H1 (cell line): Measurements from ENCODE around the gene CAMK1. TPM values are rescaled to one million over a fixed set of nuclear protein-coding genes. Genes with fewer than 3 reads are reported as not detected.
A peak's percentile ranks its signal among the peaks of the same experiment; 100 is the strongest.

Source experiments
- CTCF ChIA-PET: fragments of 300-600 bp; sonication (Branson Sonifier 250); formaldehyde crosslinking; loops from one replicate; lab custom pipeline; 2021; ENCODE audit not compliant: partially characterized antibody; lab: Charles Lee
- POLR2A ChIA-PET: fragments of 300-600 bp; sonication (Branson Sonifier 250); formaldehyde crosslinking; loops from one replicate; lab custom pipeline; 2021; ENCODE audit warnings: inconsistent platforms; ENCODE audit not compliant: partially characterized antibody; lab: Charles Lee
- DNase-seq, 2 experiments: peaks; one replicate each; pipeline versions ENCODE4 v3.0.0 to v3.0.0-alpha.2; 2010 to 2022; ENCODE audit warnings: low spot score in 2 of 2, low read depth in 1 of 2, mixed read lengths in 1 of 2
- FAIRE-seq: peaks from 2 replicates; lab custom pipeline; 2011; peaks lifted over from hg19 to GRCh38; lab: Jason Lieb, UNC
- H2AFZ ChIP-seq: 2 replicates; pipeline ENCODE4 v1.8.1; 2012; ENCODE audit warnings: low read length, inconsistent platforms
- H2AK5ac ChIP-seq: 2 replicates; pipeline ENCODE4 v1.6.1; 2013; ENCODE audit warnings: low read depth, low read length
- H2BK120ac ChIP-seq: replicated peaks from 2 replicates; pipeline ENCODE3; 2013; ENCODE audit warnings: low read depth, low read length, inconsistent platforms
- H2BK12ac ChIP-seq: 2 replicates; pipeline ENCODE4 v1.6.1; 2013; ENCODE audit warnings: low read depth, low read length
- H2BK15ac ChIP-seq: 2 replicates; pipeline ENCODE4 v1.6.1; 2013; ENCODE audit warnings: low read length
- H2BK20ac ChIP-seq: 2 replicates; pipeline ENCODE4 v1.6.1; 2013; ENCODE audit warnings: low read length
- H2BK5ac ChIP-seq: 2 replicates; pipeline ENCODE4 v1.6.1; 2013; ENCODE audit warnings: low read depth, low read length
- H3K14ac ChIP-seq: 2 replicates; pipeline ENCODE4 v1.6.1; 2013; ENCODE audit warnings: inconsistent platforms; ENCODE audit not compliant: insufficient read length
- H3K18ac ChIP-seq: 2 replicates; pipeline ENCODE4 v1.6.1; 2013; ENCODE audit warnings: low read length; ENCODE audit errors: extremely low read depth
- H3K23ac ChIP-seq: 2 replicates; pipeline ENCODE4 v1.6.1; 2013; ENCODE audit warnings: inconsistent platforms; ENCODE audit not compliant: insufficient read length
- H3K23me2 ChIP-seq: 2 replicates; pipeline ENCODE4 v1.6.1; 2013; ENCODE audit warnings: low read depth, low read length
- H3K27ac ChIP-seq: 2 replicates; pipeline ENCODE4 v1.6.1; 2011; ENCODE audit warnings: low read depth, low read length, inconsistent platforms
- H3K27me3 ChIP-seq, 4 experiments: replicated peaks in 1 of 4; 1 replicate in 1 of 4; 2 replicates in 3 of 4; pipeline versions ENCODE4 v1.6.1 to v1.8.1; 2011 to 2013; ENCODE audit warnings: low read length in 3 of 4, mild to moderate bottlenecking in 3 of 4, inconsistent platforms in 2 of 4, mixed read lengths in 2 of 4, moderate library complexity in 1 of 4; ENCODE audit not compliant: control insufficient read depth in 3 of 4, insufficient read depth in 3 of 4; ENCODE audit errors: extremely low read depth in 1 of 4
- H3K36me3 ChIP-seq, 4 experiments: 2 replicates each; pipeline versions ENCODE4 v1.6.1 to v1.8.1; 2011 to 2013; ENCODE audit warnings: mild to moderate bottlenecking in 4 of 4, low read length in 3 of 4, moderate library complexity in 2 of 4, control low read depth in 1 of 4, inconsistent platforms in 1 of 4; ENCODE audit not compliant: insufficient read depth in 4 of 4, control insufficient read depth in 2 of 4
- H3K4ac ChIP-seq: replicated peaks from 2 replicates; pipeline ENCODE3; 2013; ENCODE audit warnings: low read length, low read depth, mixed read lengths, inconsistent platforms; ENCODE audit not compliant: insufficient read length
- H3K4me1 ChIP-seq, 4 experiments: replicated peaks in 1 of 4; 1 replicate in 1 of 4; 2 replicates in 3 of 4; pipeline versions ENCODE4 v1.6.1 to v1.8.1; 2011 to 2013; ENCODE audit warnings: low read length in 3 of 4, inconsistent platforms in 2 of 4, mixed read lengths in 1 of 4; ENCODE audit not compliant: insufficient read depth in 4 of 4, control insufficient read depth in 3 of 4
- H3K4me2 ChIP-seq, 2 experiments: 2 replicates each; pipeline versions ENCODE4 v1.6.1 to v1.8.1; 2011 to 2013; ENCODE audit warnings: low read depth in 2 of 2, low read length in 2 of 2, control low read depth in 1 of 2, inconsistent platforms in 1 of 2, mild to moderate bottlenecking in 1 of 2; ENCODE audit not compliant: insufficient read depth in 1 of 2
- H3K4me3 ChIP-seq, 4 experiments: fragments of 200-600, 300-600 bp in 1 of 4; sonication (generic), shearing (Covaris generic), sonication (Bioruptor Twin) in 1 of 4; 2 replicates each; pipeline versions ENCODE4 v1.5.1 to v1.8.1; 2011 to 2016; ENCODE audit warnings: low read length in 4 of 4, low read depth in 3 of 4, control low read depth in 2 of 4, inconsistent platforms in 2 of 4, mild to moderate bottlenecking in 2 of 4, mixed read lengths in 1 of 4, moderate library complexity in 1 of 4; ENCODE audit not compliant: insufficient read depth in 2 of 4; ENCODE audit errors: extremely low read depth in 1 of 4
- H3K56ac ChIP-seq: replicated peaks from 2 replicates; pipeline ENCODE3; 2013; ENCODE audit warnings: low read depth, mild to moderate bottlenecking, mixed read lengths, low read length, inconsistent platforms; ENCODE audit not compliant: insufficient read length
- H3K79me1 ChIP-seq: 2 replicates; pipeline ENCODE4 v1.6.1; 2013; ENCODE audit warnings: low read depth, low read length, control low read depth
- H3K79me2 ChIP-seq, 2 experiments: 2 replicates each; pipeline versions ENCODE4 v1.6.1 to v1.8.1; 2012 to 2013; ENCODE audit warnings: low read length in 2 of 2, mild to moderate bottlenecking in 2 of 2, inconsistent platforms in 1 of 2; ENCODE audit not compliant: insufficient read depth in 2 of 2, control insufficient read depth in 1 of 2
- H3K9ac ChIP-seq, 4 experiments: replicated peaks in 1 of 4; 1 replicate in 1 of 4; 2 replicates in 3 of 4; pipeline versions ENCODE4 v1.6.1 to v1.8.1; 2011 to 2013; ENCODE audit warnings: low read depth in 3 of 4, low read length in 3 of 4, control low read depth in 2 of 4, mild to moderate bottlenecking in 2 of 4, moderate library complexity in 2 of 4, inconsistent platforms in 1 of 4; ENCODE audit errors: extremely low read depth in 1 of 4
- H3K9me3 ChIP-seq, 2 experiments: 2 replicates each; pipeline versions ENCODE4 v1.6.1 to v1.8.1; 2012 to 2013; ENCODE audit warnings: mild to moderate bottlenecking in 2 of 2, moderate library complexity in 2 of 2, control low read depth in 1 of 2, inconsistent platforms in 1 of 2, low read depth in 1 of 2, low read length in 1 of 2, mixed read lengths in 1 of 2; ENCODE audit not compliant: insufficient read depth in 2 of 2
- H4K20me1 ChIP-seq, 2 experiments: replicated peaks in 1 of 2; 2 replicates each; pipeline versions ENCODE3 to v1.8.1; 2011 to 2013; ENCODE audit warnings: inconsistent platforms in 2 of 2, low read length in 2 of 2, mild to moderate bottlenecking in 1 of 2; ENCODE audit not compliant: insufficient read depth in 2 of 2, control insufficient read depth in 1 of 2
- H4K5ac ChIP-seq: 2 replicates; pipeline ENCODE4 v1.6.1; 2013; ENCODE audit warnings: low read length, low read depth, mixed read lengths, inconsistent platforms; ENCODE audit not compliant: insufficient read length
- H4K8ac ChIP-seq: 2 replicates; pipeline ENCODE4 v1.8.0; 2013; ENCODE audit warnings: mild to moderate bottlenecking, moderate library complexity, low read length, inconsistent platforms; ENCODE audit not compliant: insufficient read depth; ENCODE audit errors: extremely low read depth
- H4K91ac ChIP-seq: replicated peaks from 2 replicates; pipeline ENCODE3; 2013; ENCODE audit warnings: low read length, mixed read lengths, inconsistent platforms; ENCODE audit not compliant: insufficient read length
- CHD2 ChIP-seq: IDR thresholded peaks from 2 replicates; pipeline ENCODE4 v1.6.1; 2012; ENCODE audit warnings: low read length, improper control_type of control experiment
- GTF2F1 ChIP-seq: IDR thresholded peaks from 2 replicates; pipeline ENCODE4 v1.6.1; 2012; ENCODE audit warnings: low read depth, low read length, improper control_type of control experiment, borderline replicate concordance
- NANOG ChIP-seq: IDR thresholded peaks from 2 replicates; pipeline ENCODE4 v1.6.1; 2011; ENCODE audit warnings: low read length, low read depth, mild to moderate bottlenecking, inconsistent platforms; ENCODE audit not compliant: insufficient read depth, poor library complexity, severe bottlenecking
- NRF1 ChIP-seq: IDR thresholded peaks from 2 replicates; pipeline ENCODE4 v1.6.1; 2011; ENCODE audit warnings: mild to moderate bottlenecking, low read depth, low read length, improper control_type of control experiment
- POLR2A ChIP-seq, 2 experiments: IDR thresholded peaks; 1 replicate in 1 of 2; 2 replicates in 1 of 2; pipeline ENCODE4 v1.6.1; 2011; ENCODE audit warnings: low read depth in 2 of 2, low read length in 2 of 2, mild to moderate bottlenecking in 2 of 2; ENCODE audit errors: control extremely low read depth in 1 of 2
- SUZ12 ChIP-seq: fragments of 200-600 bp; sonication (generic); IDR thresholded peaks from 2 replicates; pipeline ENCODE4 v1.6.1; 2012; ENCODE audit warnings: mild to moderate bottlenecking, inconsistent platforms, low read length, moderate library complexity, mixed read lengths
- TAF7 ChIP-seq: optimal IDR thresholded peaks from 2 replicates; pipeline ENCODE3; 2011; ENCODE audit warnings: low read depth, mild to moderate bottlenecking, inconsistent platforms, low read length, moderate library complexity, borderline replicate concordance
- TEAD4 ChIP-seq: IDR thresholded peaks from 2 replicates; pipeline ENCODE4 v1.6.1; 2012; ENCODE audit warnings: low read depth, low read length, inconsistent platforms, mixed read lengths
- WGBS, 2 experiments: shearing (Covaris generic) in 1 of 2; methylation state at CpG; one replicate each; pipeline versions ENCODE4 v1.1.6 to v1.1.7; 2013 to 2015; ENCODE audit warnings: low lambda C conversion rate in 2 of 2, mixed read lengths in 2 of 2, inconsistent platforms in 1 of 2, low coverage in 1 of 2, missing lambda C conversion rate in 1 of 2; ENCODE audit not compliant: insufficient replicate concordance in 2 of 2, insufficient coverage in 1 of 2, insufficient read length in 1 of 2; ENCODE audit errors: extremely low coverage in 1 of 2, missing lambda C conversion rate in 1 of 2; 5-methylcytosine and 5-hydroxymethylcytosine counted together
- polyA plus RNA-seq, 7 experiments: library from polyadenylated mRNA; depleted of rRNA in 3 of 7; stranded (reverse) in 5 of 7; unstranded in 2 of 7; fragments of >200 nt in 5 of 7; fragments of 200-250 nt in 2 of 7; gene quantifications; 1 replicate in 5 of 7; 2 replicates in 1 of 7; 4 replicates in 1 of 7; pipeline versions ENCODE4 v1.2.1 to v1.2.3, GENCODE V29; 2011 to 2013; ENCODE audit warnings: missing spikeins in 2 of 7, mixed read lengths in 2 of 7
- total RNA-seq: library from RNA; stranded (reverse); fragmentation: NEBNext Ultra II Directional; extraction: Animal tissue kit (Norgen Biotek cat#: 25700); gene quantifications from 2 replicates; pipeline ENCODE4 v1.2.1, GENCODE V29; 2021
- TF ChIP-seq, protein P1 (sequence below), 3 experiments: IDR thresholded peaks; 1 replicate in 2 of 3; 2 replicates in 1 of 3; pipeline versions ENCODE4 v1.5.1 to v1.6.1; 2011; ENCODE audit warnings: low read length in 3 of 3, mild to moderate bottlenecking in 3 of 3, inconsistent platforms in 2 of 3, low read depth in 1 of 3, moderate library complexity in 1 of 3; ENCODE audit not compliant: insufficient read depth in 1 of 3; ENCODE audit errors: control extremely low read depth in 1 of 3
- TF ChIP-seq, protein P2 (sequence below): IDR thresholded peaks from 2 replicates; pipeline ENCODE4 v1.6.1; 2012; ENCODE audit warnings: inconsistent platforms

CAMK1 gene
- total and polyA plus RNA-seq, 2 of the 8 experiments (the other 6 are each of a cell fraction or from before 2014, with no cell fraction given), result 4.9 to 5.1 TPM

DNA sequence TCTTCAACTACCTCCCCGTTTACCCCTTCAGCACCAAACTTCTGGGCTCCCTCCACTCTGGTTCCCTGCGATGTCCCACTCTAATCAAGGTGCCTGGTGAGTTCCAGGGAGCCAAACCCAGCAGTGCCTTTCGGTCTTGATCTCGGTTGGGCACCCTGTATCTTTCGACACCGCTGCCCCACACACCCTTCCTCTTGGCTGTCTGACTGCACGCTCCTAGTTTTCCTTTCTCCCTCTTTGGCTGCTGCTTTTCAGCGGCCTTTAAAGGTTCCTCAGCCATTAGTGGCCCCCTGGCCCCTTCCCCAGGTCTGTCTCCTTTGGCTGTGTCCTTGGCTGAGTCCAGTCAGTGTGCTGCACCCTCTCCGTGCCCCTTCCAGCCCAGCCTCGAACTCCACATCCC lies 41.1 kb upstream of the CAMK1 start:
- 86% methylated on average over 10 of the region's 10 CpGs; no CpG with 5 or more reads in 1 of the 2 experiments for WGBS, 2 experiments

More for the DNA sequence above, 41.1 kb upstream of the CAMK1 start:
- no peak overlapping the region for H3K14ac ChIP-seq
- no peak overlapping the region for H2BK20ac ChIP-seq
- H3K9me3 ChIP-seq, result no peaks in the 10 kb centered on the region
- peaks cover 2% of the 10 kb centered on the region; the same call in 1 of the 2 replicates for H3K23me2 ChIP-seq
- H4K91ac ChIP-seq, result no peak overlapping the region
- H3K27me3 ChIP-seq, result peaks cover 0 to 11% (median 9%) of the 10 kb centered on the region in 4 experiments; a peak in 5 of 7 replicates
- H2AFZ ChIP-seq, result no peak overlapping the region
- ChIA-PET CTCF (interaction anchor here (4.9 kb wide), 1 partner anchor 8 kb away, joined by 30 read pairs; no protein-coding TSS in a partner anchor), POLR2A (interaction anchor here (0.6 to 7.8 kb wide), 3 partner anchors 16 to 213 kb away, joined by 3 to 71 read pairs (median 4); partner anchors contain the start of genes ARPC4 and TADA3)
- H3K27ac ChIP-seq, result no peak overlapping the region
- H3K4me2 ChIP-seq, result peak overlapping the region; percentile 56 to 84
- H2AK5ac ChIP-seq, result no peak overlapping the region
- H2BK120ac ChIP-seq, result no peak overlapping the region
- no peak overlapping the region for H3K18ac ChIP-seq
- no peak overlapping the region for H2BK12ac ChIP-seq
- TF ChIP-seq GTF2F1 (no peak), POLR2A (IDR thresholded peaks at IDR 0.05; ENCODE audit: control extremely low read depth in 1 of 2, low read depth in 2 of 2, low read length in 2 of 2) (no peak), NRF1 (no peak), TAF7 (no peak), NANOG (no peak), SUZ12 (no peak), CHD2 (no peak), TEAD4 (no peak)
- TF ChIP-seq, protein P1, sequence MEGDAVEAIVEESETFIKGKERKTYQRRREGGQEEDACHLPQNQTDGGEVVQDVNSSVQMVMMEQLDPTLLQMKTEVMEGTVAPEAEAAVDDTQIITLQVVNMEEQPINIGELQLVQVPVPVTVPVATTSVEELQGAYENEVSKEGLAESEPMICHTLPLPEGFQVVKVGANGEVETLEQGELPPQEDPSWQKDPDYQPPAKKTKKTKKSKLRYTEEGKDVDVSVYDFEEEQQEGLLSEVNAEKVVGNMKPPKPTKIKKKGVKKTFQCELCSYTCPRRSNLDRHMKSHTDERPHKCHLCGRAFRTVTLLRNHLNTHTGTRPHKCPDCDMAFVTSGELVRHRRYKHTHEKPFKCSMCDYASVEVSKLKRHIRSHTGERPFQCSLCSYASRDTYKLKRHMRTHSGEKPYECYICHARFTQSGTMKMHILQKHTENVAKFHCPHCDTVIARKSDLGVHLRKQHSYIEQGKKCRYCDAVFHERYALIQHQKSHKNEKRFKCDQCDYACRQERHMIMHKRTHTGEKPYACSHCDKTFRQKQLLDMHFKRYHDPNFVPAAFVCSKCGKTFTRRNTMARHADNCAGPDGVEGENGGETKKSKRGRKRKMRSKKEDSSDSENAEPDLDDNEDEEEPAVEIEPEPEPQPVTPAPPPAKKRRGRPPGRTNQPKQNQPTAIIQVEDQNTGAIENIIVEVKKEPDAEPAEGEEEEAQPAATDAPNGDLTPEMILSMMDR (IDR thresholded peaks at IDR 0.05; ENCODE audit: control extremely low read depth in 1 of 3, insufficient read depth in 1 of 3, low read depth in 1 of 3, low read length in 3 of 3), result no peak
- TF ChIP-seq, protein P2, sequence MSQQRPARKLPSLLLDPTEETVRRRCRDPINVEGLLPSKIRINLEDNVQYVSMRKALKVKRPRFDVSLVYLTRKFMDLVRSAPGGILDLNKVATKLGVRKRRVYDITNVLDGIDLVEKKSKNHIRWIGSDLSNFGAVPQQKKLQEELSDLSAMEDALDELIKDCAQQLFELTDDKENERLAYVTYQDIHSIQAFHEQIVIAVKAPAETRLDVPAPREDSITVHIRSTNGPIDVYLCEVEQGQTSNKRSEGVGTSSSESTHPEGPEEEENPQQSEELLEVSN, result no peak
- H2BK5ac ChIP-seq, result no peak overlapping the region
- no peak overlapping the region for H3K4ac ChIP-seq
- H3K4me3 ChIP-seq, result peak overlapping the region; percentile 50 to 72 (median 58); a peak in 6 of 8 replicates
- no peak overlapping the region; the same call in 1 of the 2 replicates for H4K8ac ChIP-seq
- peaks cover 1 to 5% of the 10 kb centered on the region in 2 experiments for H4K20me1 ChIP-seq
- no peak overlapping the region for H3K23ac ChIP-seq
- FAIRE-seq, result no peak
- no peaks in the 10 kb centered on the region for H3K79me2 ChIP-seq
- H3K9ac ChIP-seq, result no peak overlapping the region
- peaks cover 0 to 9% (median 2%) of the 10 kb centered on the region in 4 experiments; a peak in 3 of 7 replicates for H3K4me1 ChIP-seq
- no peak overlapping the region for H3K56ac ChIP-seq
- H2BK15ac ChIP-seq, result no peak overlapping the region
- H3K36me3 ChIP-seq, result peaks cover 3 to 8% (median 4%) of the 10 kb centered on the region in 4 experiments; a peak in 5 of 8 replicates
- H4K5ac ChIP-seq, result no peak overlapping the region
- no peak for DNase-seq
- H3K79me1 ChIP-seq, result no peaks in the 10 kb centered on the region
